WTC11 (cell line): ENCODE data around the gene S1PR1. TPM values are rescaled to one million over a fixed set of nuclear protein-coding genes. Genes with fewer than 3 reads are reported as not detected.

Experiments
- AR ChIP-seq: fragments of 250-450 bp; sonication (Bioruptor Pico); IDR thresholded peaks from 2 replicates; pipeline ENCODE4 v1.9.0; 2021; ENCODE audit warnings: mild to moderate bottlenecking
- E2F4 ChIP-seq: sonication (generic); formaldehyde crosslinking; IDR thresholded peaks from 2 replicates; pipeline ENCODE4 v1.8.1; 2022; ENCODE audit warnings: low read depth, mild to moderate bottlenecking, moderate library complexity, missing genetic modification reagents, borderline replicate concordance
- FOXP1 ChIP-seq: sonication (generic); formaldehyde crosslinking; IDR thresholded peaks from 2 replicates; pipeline ENCODE4 v1.8.0; 2022; ENCODE audit warnings: missing genetic modification reagents, mild to moderate bottlenecking, moderate library complexity, borderline replicate concordance
- FOXP4 ChIP-seq: sonication (generic); formaldehyde crosslinking; IDR thresholded peaks from 2 replicates; pipeline ENCODE4 v1.8.0; 2022; ENCODE audit warnings: mild to moderate bottlenecking, missing genetic modification reagents
- GTF2I ChIP-seq: fragments of 250-450 bp; sonication (Bioruptor Pico); conservative IDR thresholded peaks from 2 replicates; pipeline ENCODE4 v1.4.0; 2021; ENCODE audit warnings: mild to moderate bottlenecking
- MLX ChIP-seq: sonication (generic); formaldehyde crosslinking; IDR thresholded peaks from 2 replicates; pipeline ENCODE4 v1.8.1; 2023; ENCODE audit warnings: mild to moderate bottlenecking, missing genetic modification reagents, moderate library complexity
- OVOL2 ChIP-seq: fragments of 250-450 bp; sonication (Bioruptor Pico); IDR thresholded peaks from 2 replicates; pipeline ENCODE4 v1.9.0; 2021; ENCODE audit warnings: mild to moderate bottlenecking, borderline replicate concordance
- PRRX2 ChIP-seq: fragments of 250-450 bp; sonication (Bioruptor Pico); IDR thresholded peaks from 2 replicates; pipeline ENCODE4 v1.8.0; 2021; ENCODE audit warnings: mild to moderate bottlenecking
- RELA ChIP-seq: sonication (generic); formaldehyde crosslinking; IDR thresholded peaks from 2 replicates; pipeline ENCODE4 v1.8.1; 2022; ENCODE audit warnings: missing genetic modification reagents, mild to moderate bottlenecking, borderline replicate concordance
- ZBTB21 ChIP-seq: sonication (generic); formaldehyde crosslinking; IDR thresholded peaks from 2 replicates; pipeline ENCODE4 v1.8.1; 2023; ENCODE audit warnings: mild to moderate bottlenecking, missing genetic modification reagents, borderline replicate concordance
- ZNF219 ChIP-seq: sonication (generic); formaldehyde crosslinking; IDR thresholded peaks from 2 replicates; pipeline ENCODE4 v1.8.0; 2023; ENCODE audit warnings: missing genetic modification reagents, mild to moderate bottlenecking, borderline replicate concordance
- ZNF423 ChIP-seq: fragments of 250-450 bp; sonication (Bioruptor Pico); IDR thresholded peaks from 2 replicates; pipeline ENCODE4 v2.1.2; 2022; ENCODE audit warnings: mild to moderate bottlenecking, moderate library complexity
- ZNF671 ChIP-seq: fragments of 250-450 bp; sonication (Bioruptor Pico); IDR thresholded peaks from 2 replicates; pipeline ENCODE4 v1.8.0; 2021; ENCODE audit warnings: mild to moderate bottlenecking
- total RNA-seq: library from RNA; stranded (reverse); gene quantifications from 3 replicates; pipeline ENCODE4 v1.2.3, GENCODE V29; 2021
- TF ChIP-seq, protein P1 (sequence below): sonication (generic); formaldehyde crosslinking; IDR thresholded peaks from 2 replicates; pipeline ENCODE4 v1.8.1; 2022; ENCODE audit warnings: low read depth, missing genetic modification reagents, borderline replicate concordance
- TF ChIP-seq, protein P2 (sequence below): sonication (generic); formaldehyde crosslinking; IDR thresholded peaks from 2 replicates; pipeline ENCODE4 v1.8.1; 2023; ENCODE audit warnings: mild to moderate bottlenecking, moderate library complexity, missing genetic modification reagents
- TF ChIP-seq, protein P3 (sequence below): sonication (generic); formaldehyde crosslinking; conservative IDR thresholded peaks from 2 replicates; pipeline ENCODE4 v1.8.1; 2023; ENCODE audit warnings: mild to moderate bottlenecking, low read depth, missing genetic modification reagents, moderate library complexity
- TF ChIP-seq, protein P4 (sequence below): fragments of 250-450 bp; sonication (Bioruptor Pico); IDR thresholded peaks from 2 replicates; pipeline ENCODE4 v1.8.0; 2021; ENCODE audit warnings: mild to moderate bottlenecking
- TF ChIP-seq, protein P5 (sequence below): sonication (generic); formaldehyde crosslinking; IDR thresholded peaks from 2 replicates; pipeline ENCODE4 v1.8.1; 2023; ENCODE audit warnings: mild to moderate bottlenecking, missing genetic modification reagents
- TF ChIP-seq, protein P6 (sequence below): fragments of 250-450 bp; sonication (Bioruptor Pico); IDR thresholded peaks from 2 replicates; pipeline ENCODE4 v1.9.0; 2021; ENCODE audit warnings: mild to moderate bottlenecking
- TF ChIP-seq, protein P7 (sequence below): sonication (generic); formaldehyde crosslinking; conservative IDR thresholded peaks from 2 replicates; pipeline ENCODE4 v1.8.1; 2022; ENCODE audit warnings: mild to moderate bottlenecking, missing genetic modification reagents
- TF ChIP-seq, protein P8 (sequence below): sonication (generic); formaldehyde crosslinking; IDR thresholded peaks from 2 replicates; pipeline ENCODE4 v1.8.1; 2022; ENCODE audit warnings: mild to moderate bottlenecking, missing genetic modification reagents, moderate library complexity, borderline replicate concordance

The S1PR1 gene
- total RNA-seq, 1 experiment from 2014 or later, result 3.2 TPM

- TF ChIP-seq, protein P1, sequence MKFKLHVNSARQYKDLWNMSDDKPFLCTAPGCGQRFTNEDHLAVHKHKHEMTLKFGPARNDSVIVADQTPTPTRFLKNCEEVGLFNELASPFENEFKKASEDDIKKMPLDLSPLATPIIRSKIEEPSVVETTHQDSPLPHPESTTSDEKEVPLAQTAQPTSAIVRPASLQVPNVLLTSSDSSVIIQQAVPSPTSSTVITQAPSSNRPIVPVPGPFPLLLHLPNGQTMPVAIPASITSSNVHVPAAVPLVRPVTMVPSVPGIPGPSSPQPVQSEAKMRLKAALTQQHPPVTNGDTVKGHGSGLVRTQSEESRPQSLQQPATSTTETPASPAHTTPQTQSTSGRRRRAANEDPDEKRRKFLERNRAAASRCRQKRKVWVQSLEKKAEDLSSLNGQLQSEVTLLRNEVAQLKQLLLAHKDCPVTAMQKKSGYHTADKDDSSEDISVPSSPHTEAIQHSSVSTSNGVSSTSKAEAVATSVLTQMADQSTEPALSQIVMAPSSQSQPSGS (CRISPR knock-in tag), result no peak
- TF ChIP-seq RELA, result no peak
- no peak for TF ChIP-seq GTF2I (CRISPR knock-in tag)
- no peak for TF ChIP-seq MLX (CRISPR knock-in tag)
- TF ChIP-seq ZNF423, result peak; percentile 96
- TF ChIP-seq, protein P2, sequence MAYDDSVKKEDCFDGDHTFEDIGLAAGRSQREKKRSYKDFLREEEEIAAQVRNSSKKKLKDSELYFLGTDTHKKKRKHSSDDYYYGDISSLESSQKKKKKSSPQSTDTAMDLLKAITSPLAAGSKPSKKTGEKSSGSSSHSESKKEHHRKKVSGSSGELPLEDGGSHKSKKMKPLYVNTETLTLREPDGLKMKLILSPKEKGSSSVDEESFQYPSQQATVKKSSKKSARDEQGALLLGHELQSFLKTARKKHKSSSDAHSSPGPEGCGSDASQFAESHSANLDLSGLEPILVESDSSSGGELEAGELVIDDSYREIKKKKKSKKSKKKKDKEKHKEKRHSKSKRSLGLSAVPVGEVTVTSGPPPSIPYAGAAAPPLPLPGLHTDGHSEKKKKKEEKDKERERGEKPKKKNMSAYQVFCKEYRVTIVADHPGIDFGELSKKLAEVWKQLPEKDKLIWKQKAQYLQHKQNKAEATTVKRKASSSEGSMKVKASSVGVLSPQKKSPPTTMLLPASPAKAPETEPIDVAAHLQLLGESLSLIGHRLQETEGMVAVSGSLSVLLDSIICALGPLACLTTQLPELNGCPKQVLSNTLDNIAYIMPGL (CRISPR knock-in tag), result 0 out of 2 replicates have a peak, but pooled peaks have one; percentile 32
- TF ChIP-seq, protein P3, sequence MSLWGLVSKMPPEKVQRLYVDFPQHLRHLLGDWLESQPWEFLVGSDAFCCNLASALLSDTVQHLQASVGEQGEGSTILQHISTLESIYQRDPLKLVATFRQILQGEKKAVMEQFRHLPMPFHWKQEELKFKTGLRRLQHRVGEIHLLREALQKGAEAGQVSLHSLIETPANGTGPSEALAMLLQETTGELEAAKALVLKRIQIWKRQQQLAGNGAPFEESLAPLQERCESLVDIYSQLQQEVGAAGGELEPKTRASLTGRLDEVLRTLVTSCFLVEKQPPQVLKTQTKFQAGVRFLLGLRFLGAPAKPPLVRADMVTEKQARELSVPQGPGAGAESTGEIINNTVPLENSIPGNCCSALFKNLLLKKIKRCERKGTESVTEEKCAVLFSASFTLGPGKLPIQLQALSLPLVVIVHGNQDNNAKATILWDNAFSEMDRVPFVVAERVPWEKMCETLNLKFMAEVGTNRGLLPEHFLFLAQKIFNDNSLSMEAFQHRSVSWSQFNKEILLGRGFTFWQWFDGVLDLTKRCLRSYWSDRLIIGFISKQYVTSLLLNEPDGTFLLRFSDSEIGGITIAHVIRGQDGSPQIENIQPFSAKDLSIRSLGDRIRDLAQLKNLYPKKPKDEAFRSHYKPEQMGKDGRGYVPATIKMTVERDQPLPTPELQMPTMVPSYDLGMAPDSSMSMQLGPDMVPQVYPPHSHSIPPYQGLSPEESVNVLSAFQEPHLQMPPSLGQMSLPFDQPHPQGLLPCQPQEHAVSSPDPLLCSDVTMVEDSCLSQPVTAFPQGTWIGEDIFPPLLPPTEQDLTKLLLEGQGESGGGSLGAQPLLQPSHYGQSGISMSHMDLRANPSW, result no peak
- TF ChIP-seq, protein P4, sequence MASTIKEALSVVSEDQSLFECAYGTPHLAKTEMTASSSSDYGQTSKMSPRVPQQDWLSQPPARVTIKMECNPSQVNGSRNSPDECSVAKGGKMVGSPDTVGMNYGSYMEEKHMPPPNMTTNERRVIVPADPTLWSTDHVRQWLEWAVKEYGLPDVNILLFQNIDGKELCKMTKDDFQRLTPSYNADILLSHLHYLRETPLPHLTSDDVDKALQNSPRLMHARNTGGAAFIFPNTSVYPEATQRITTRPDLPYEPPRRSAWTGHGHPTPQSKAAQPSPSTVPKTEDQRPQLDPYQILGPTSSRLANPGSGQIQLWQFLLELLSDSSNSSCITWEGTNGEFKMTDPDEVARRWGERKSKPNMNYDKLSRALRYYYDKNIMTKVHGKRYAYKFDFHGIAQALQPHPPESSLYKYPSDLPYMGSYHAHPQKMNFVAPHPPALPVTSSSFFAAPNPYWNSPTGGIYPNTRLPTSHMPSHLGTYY (CRISPR knock-in tag), result peak; percentile 20; the same call in 1 of the 2 replicates
- TF ChIP-seq E2F4 (CRISPR knock-in tag), result no peak
- TF ChIP-seq ZNF671 (CRISPR knock-in tag), result no peak
- no peak for TF ChIP-seq OVOL2 (CRISPR knock-in tag)
- TF ChIP-seq, protein P5, sequence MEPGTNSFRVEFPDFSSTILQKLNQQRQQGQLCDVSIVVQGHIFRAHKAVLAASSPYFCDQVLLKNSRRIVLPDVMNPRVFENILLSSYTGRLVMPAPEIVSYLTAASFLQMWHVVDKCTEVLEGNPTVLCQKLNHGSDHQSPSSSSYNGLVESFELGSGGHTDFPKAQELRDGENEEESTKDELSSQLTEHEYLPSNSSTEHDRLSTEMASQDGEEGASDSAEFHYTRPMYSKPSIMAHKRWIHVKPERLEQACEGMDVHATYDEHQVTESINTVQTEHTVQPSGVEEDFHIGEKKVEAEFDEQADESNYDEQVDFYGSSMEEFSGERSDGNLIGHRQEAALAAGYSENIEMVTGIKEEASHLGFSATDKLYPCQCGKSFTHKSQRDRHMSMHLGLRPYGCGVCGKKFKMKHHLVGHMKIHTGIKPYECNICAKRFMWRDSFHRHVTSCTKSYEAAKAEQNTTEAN (CRISPR knock-in tag), result no peak
- no peak for TF ChIP-seq ZBTB21 (CRISPR knock-in tag)
- no peak for TF ChIP-seq ZNF219 (CRISPR knock-in tag)
- TF ChIP-seq, protein P6, sequence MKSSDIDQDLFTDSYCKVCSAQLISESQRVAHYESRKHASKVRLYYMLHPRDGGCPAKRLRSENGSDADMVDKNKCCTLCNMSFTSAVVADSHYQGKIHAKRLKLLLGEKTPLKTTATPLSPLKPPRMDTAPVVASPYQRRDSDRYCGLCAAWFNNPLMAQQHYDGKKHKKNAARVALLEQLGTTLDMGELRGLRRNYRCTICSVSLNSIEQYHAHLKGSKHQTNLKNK (CRISPR knock-in tag), result no peak
- no peak for TF ChIP-seq FOXP1 (CRISPR knock-in tag)
- no peak for TF ChIP-seq FOXP4 (CRISPR knock-in tag)
- TF ChIP-seq, protein P7, sequence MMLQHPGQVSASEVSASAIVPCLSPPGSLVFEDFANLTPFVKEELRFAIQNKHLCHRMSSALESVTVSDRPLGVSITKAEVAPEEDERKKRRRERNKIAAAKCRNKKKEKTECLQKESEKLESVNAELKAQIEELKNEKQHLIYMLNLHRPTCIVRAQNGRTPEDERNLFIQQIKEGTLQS (CRISPR knock-in tag), result no peak
- TF ChIP-seq, protein P8, sequence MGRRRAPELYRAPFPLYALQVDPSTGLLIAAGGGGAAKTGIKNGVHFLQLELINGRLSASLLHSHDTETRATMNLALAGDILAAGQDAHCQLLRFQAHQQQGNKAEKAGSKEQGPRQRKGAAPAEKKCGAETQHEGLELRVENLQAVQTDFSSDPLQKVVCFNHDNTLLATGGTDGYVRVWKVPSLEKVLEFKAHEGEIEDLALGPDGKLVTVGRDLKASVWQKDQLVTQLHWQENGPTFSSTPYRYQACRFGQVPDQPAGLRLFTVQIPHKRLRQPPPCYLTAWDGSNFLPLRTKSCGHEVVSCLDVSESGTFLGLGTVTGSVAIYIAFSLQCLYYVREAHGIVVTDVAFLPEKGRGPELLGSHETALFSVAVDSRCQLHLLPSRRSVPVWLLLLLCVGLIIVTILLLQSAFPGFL (CRISPR knock-in tag), result no peak
- no peak for TF ChIP-seq AR (CRISPR knock-in tag)
- TF ChIP-seq PRRX2, result no peak
Observed at GRCh38 chr1:101238681-101239094, 1.9 kb downstream of the S1PR1 start (continued).
